ENCODE measurements around the gene FAM151B. TPM values are rescaled to one million over a fixed set of nuclear protein-coding genes. Genes with fewer than 3 reads are reported as not detected.

FAM151B gene
- polyA plus RNA-seq = 1.7 and 3.2 TPM in 2 replicates

GRCh38 chr5:80487829-80488721 is at the start of gene FAM151B:
Gene FAM151B, plus strand, starts transcription at chr5:80488100. Its CDS starts 24 bp downstream, at chr5:80488124.

DNA sequence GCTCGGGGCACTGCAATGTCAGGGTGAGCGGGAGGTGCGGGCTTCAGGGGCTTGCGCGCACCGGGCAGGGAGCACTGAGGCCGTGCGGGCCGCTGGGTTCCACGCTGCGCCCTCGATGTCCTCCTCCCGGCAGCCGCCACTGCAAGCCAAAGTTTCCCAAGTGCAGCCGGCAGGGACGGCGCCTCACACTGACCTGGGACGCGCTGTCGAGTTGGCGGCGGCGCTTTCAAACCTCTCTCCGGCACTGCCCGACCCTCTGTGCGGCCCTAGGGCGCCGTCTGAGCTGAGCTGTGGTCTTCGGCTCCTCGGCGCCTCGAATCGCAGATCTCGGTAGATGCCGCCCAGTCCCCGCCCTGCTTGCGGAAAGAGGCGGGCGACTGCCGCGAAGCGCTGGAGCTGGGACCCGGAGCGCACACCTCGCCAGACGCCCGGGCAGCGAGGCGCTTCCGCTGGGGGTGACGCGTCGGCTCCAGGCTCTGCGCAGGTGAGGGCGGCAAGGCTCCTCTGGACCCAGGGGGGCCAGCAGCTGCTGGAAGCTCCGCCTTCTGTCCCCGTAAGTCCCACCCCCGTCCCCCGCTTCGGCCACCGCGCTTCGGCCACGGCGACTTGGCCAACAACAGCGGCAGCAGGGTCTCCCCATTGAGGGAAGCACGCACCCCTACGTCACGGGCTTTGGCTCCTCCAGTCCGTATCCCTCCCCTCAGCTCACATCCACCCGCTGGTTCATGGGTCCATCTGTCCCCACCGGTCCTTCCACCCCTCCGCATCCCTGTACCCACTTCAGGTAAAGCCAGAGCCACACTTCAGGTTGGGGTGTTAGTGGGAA is 82.3 kb downstream of the FAM151B start, which contains the start of gene ANKRD34B:
ANKRD34B (minus strand) TSS at position 320 of the 826 bp plus-strand sequence. CDS start 10,261 bp downstream, outside the sequence.

Other genes starting within 250 kb of the FAM151B start
- gene SERINC5, start 232.1 kb upstream of the FAM151B start, polyA plus RNA-seq = 2.2 and 5.1 TPM in 2 replicates
- not detected in 2 replicates for gene SPZ1, start 168.1 kb upstream of the FAM151B start, polyA plus RNA-seq
- 31.4 and 36.2 TPM in 2 replicates for gene ZFYVE16, start 80.0 kb upstream of the FAM151B start, polyA plus RNA-seq
- not detected in 2 replicates for gene ANKRD34B, start 82.2 kb downstream of the FAM151B start, polyA plus RNA-seq
- 10.5 and 12.9 TPM in 2 replicates for gene MSH3, start 166.6 kb downstream of the FAM151B start, polyA plus RNA-seq
- 9.2 TPM in 2 replicates for gene DHFR, start 166.9 kb downstream of the FAM151B start, polyA plus RNA-seq

Measured in Purkinje cell (primary cell).